Uterus (tissue), 4 donors: ENCODE data around the gene DPH1. TPM values are rescaled to one million over a fixed set of nuclear protein-coding genes. Genes with fewer than 3 reads are reported as not detected.

ENCODE experiments used
- DNase-seq, 2 donors: peaks; one replicate each; pipeline ENCODE4 v3.0.0-alpha.2; 2019 to 2020
- H3K27ac ChIP-seq, 2 donors: fragments of 200-600 bp; sonication (generic); 1 replicate in 1 of 2; 2 replicates in 1 of 2; pipeline ENCODE4 v1.5.1; 2016 to 2018
- H3K27me3 ChIP-seq, 2 donors: fragments of 200-600 bp; sonication (generic); one replicate each; pipeline ENCODE4 v1.5.1; 2018 to 2019; ENCODE audit warnings: control low read depth in 1 of 2
- H3K36me3 ChIP-seq, 2 donors: fragments of 200-600 bp; sonication (generic); one replicate each; pipeline ENCODE4 v1.5.1; 2019; ENCODE audit warnings: control low read depth in 1 of 2
- H3K4me1 ChIP-seq, 2 donors: fragments of 200-600 bp; sonication (generic); one replicate each; pipeline ENCODE4 v1.5.1; 2018 to 2019; ENCODE audit warnings: control low read depth in 1 of 2
- H3K4me3 ChIP-seq, 2 donors: fragments of 200-600 bp; sonication (generic); 1 replicate in 1 of 2; 2 replicates in 1 of 2; pipeline ENCODE4 v1.5.1; 2018 to 2019; ENCODE audit warnings: mild to moderate bottlenecking in 1 of 2
- H3K9me3 ChIP-seq, 2 donors: fragments of 200-600 bp; sonication (generic); one replicate each; pipeline ENCODE4 v1.5.1; 2019; ENCODE audit warnings: control low read depth in 1 of 2
- CTCF ChIP-seq, 4 experiments: fragments of 200-600 bp in 2 of 4; fragments of 450-650 bp in 2 of 4; sonication (generic) in 2 of 4; IDR thresholded peaks; one replicate each; pipeline ENCODE4 v1.5.1; 2016 to 2019; ENCODE audit warnings: antibody characterized with exemption in 4 of 4, mild to moderate bottlenecking in 2 of 4, moderate library complexity in 1 of 4
- POLR2A ChIP-seq, 2 donors: fragments of 450-650 bp; IDR thresholded peaks; one replicate each; pipeline ENCODE4 v1.6.1; 2016; ENCODE audit warnings: antibody characterized with exemption in 2 of 2, mild to moderate bottlenecking in 1 of 2, moderate library complexity in 1 of 2
- intact Hi-C: fragments of 100-400 bp; cut with DNase I; formaldehyde crosslinking; loops from one replicate; pipeline ENCODE4 v1.15.1; 2023; ENCODE audit warnings: low total_unique reads
- total RNA-seq, 4 donors: library from RNA; depleted of rRNA in 3 of 4; stranded (reverse); fragments of >200 nt in 3 of 4; gene quantifications; one replicate each; pipeline versions ENCODE4 v1.1.0 to v1.2.4, GENCODE V29; 2014 to 2023
- donor health status: DM: yes; HTN: yes; CAD: no.

Gene DPH1
- total RNA-seq, 4 donors from 2014 or later, result 26.8 to 121 (median 49.1) TPM

DNA sequence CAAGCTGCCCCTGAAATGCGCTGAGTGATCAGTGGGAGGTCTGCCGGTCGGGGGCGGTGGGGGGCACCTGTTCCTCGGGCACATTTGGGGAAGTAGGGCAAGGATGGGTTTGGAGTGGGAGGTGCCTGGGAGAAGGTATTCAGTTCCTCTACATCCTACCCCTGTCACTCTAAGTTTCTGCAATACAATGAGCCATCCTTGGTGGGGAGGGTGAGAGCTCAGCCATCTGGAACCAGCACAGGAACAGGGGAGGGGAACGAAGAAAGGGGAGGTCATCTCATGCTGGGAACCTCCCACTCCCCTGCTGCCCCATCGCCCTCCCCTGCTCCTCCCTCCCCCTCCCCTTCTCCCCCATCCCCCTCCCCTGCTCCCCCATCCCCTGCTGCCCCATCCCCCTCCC, 4.2 kb downstream of the DPH1 start:
- no peak overlapping the region for H3K27ac ChIP-seq
- DNase-seq, result no peak
- no peak for TF ChIP-seq POLR2A (IDR thresholded peaks at IDR 0.05)
- TF ChIP-seq CTCF (IDR thresholded peaks at IDR 0.05), result no peak
- intact Hi-C loops, result no loop called here
- peaks cover 0 to 14% of the 10 kb centered on the region in 2 donors for H3K4me1 ChIP-seq
- no peaks in the 10 kb centered on the region for H3K27me3 ChIP-seq
- H3K36me3 ChIP-seq, result no peaks in the 10 kb centered on the region
- H3K9me3 ChIP-seq, result no peaks in the 10 kb centered on the region
- H3K4me3 ChIP-seq, result no peak overlapping the region

GRCh38 chr17:2034806-2035540, 5.0 kb downstream of the DPH1 start:
- H3K9me3 ChIP-seq, result no peaks in the 10 kb centered on the region
- no peak overlapping the region for H3K27ac ChIP-seq
- no peak overlapping the region for H3K4me3 ChIP-seq
- TF ChIP-seq POLR2A (IDR thresholded peaks at IDR 0.05), result no peak
- no peak for TF ChIP-seq CTCF (IDR thresholded peaks at IDR 0.05)
- H3K4me1 ChIP-seq, result peaks cover 0 to 14% of the 10 kb centered on the region in 2 donors
- no peaks in the 10 kb centered on the region for H3K27me3 ChIP-seq
- DNase-seq, result no peak
- intact Hi-C loops, result no loop called here
- H3K36me3 ChIP-seq, result no peaks in the 10 kb centered on the region

GRCh38 chr17:2035541-2036488, 5.9 kb downstream of the DPH1 start:
- TF ChIP-seq POLR2A (IDR thresholded peaks at IDR 0.05) (no peak), CTCF (IDR thresholded peaks at IDR 0.05) (no peak)
- intact Hi-C loops, result no loop called here
- Histone ChIP-seq H3K36me3 (no peaks in the 10 kb centered on the region), H3K4me3 (no peak overlapping the region), H3K4me1 (peaks cover 0 to 12% of the 10 kb centered on the region in 2 donors), H3K27ac (no peak overlapping the region), H3K9me3 (no peaks in the 10 kb centered on the region), H3K27me3 (no peaks in the 10 kb centered on the region)
- no peak for DNase-seq

DNA sequence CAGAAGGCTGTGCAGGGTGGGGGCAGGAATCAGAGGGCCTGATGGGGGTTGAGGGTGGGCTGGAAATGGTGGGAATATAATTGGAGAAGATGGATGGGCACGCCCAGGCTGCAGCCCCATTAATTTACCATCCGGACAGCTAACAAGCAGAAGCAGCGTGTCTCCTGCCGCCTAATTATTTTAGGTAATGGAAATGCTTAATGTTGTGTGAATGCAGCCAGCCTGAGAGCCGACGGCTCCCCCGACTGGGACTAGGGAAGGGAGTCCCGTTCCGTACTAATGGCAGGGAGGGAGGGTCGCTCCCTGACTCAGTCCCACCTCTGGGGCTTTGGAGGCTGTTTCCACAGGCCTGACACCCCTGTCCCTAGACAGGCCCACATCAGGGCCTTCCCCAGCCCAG, 7.2 kb downstream of the DPH1 start:
- Histone ChIP-seq H3K4me1 (peaks cover 0 to 2% of the 10 kb centered on the region in 2 donors), H3K9me3 (no peaks in the 10 kb centered on the region), H3K27ac (no peak overlapping the region), H3K4me3 (no peak overlapping the region), H3K36me3 (no peaks in the 10 kb centered on the region), H3K27me3 (no peaks in the 10 kb centered on the region)
- no peak for DNase-seq
- intact Hi-C loops, result no loop called here
- no peak for TF ChIP-seq CTCF (IDR thresholded peaks at IDR 0.05)
- TF ChIP-seq POLR2A (IDR thresholded peaks at IDR 0.05), result no peak
